ENCODE results near the gene ELF1.

DNA sequence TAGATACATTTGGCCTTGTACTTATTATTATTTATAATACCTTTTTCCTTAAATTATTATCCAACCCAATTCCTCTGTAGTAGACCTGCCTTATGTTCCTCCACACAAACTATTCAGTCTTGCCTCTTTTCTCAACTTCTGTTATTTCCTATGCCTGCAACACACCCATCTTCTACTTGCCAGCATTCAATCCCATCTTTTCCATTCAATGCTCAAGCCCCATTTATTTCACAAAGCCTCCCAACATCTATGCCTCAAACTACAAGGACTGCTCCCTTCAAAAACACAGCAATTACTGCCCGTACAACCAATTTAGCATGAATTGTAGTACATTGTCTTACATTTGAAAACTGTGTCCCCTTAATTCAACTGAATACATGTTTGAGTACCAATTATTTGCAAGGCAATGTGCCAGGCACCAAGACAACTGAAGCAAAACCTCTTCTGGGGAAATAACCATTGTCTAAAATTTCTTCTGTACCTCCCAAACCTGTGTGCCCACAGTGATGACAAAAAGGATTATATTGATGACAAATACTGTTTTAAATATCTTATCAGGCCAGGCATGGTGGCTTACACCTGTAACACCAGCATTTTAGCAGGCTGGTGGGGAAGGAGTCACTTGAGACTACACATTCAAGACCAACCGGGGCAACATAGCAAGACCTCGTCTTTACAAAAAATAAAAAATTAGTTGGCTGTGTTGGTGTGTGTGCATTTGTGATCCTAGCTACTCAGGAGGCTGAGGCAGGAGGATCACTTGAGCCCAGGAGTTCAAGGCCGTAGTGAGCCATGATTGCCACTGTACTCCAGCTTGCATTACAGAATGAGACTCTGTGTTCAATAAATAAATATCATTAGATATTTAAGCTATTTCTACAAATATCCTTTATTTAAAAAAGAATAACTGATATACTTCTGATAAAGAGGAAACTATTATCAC lies 35.1 kb downstream of the ELF1 start:
- TF ChIP-seq, protein P1, sequence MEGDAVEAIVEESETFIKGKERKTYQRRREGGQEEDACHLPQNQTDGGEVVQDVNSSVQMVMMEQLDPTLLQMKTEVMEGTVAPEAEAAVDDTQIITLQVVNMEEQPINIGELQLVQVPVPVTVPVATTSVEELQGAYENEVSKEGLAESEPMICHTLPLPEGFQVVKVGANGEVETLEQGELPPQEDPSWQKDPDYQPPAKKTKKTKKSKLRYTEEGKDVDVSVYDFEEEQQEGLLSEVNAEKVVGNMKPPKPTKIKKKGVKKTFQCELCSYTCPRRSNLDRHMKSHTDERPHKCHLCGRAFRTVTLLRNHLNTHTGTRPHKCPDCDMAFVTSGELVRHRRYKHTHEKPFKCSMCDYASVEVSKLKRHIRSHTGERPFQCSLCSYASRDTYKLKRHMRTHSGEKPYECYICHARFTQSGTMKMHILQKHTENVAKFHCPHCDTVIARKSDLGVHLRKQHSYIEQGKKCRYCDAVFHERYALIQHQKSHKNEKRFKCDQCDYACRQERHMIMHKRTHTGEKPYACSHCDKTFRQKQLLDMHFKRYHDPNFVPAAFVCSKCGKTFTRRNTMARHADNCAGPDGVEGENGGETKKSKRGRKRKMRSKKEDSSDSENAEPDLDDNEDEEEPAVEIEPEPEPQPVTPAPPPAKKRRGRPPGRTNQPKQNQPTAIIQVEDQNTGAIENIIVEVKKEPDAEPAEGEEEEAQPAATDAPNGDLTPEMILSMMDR (conservative IDR thresholded peaks at IDR 0.05; ENCODE audit: low read length): no peak
- no peak for TF ChIP-seq EZH2phosphoT487 (IDR thresholded peaks at IDR 0.05; ENCODE audit: borderline replicate concordance)
